ENCODE results near the gene RPA4. TPM values are rescaled to one million over a fixed set of nuclear protein-coding genes. Genes with fewer than 3 reads are reported as not detected.

RPA4 gene
- total RNA-seq, 1 experiment from 2014 or later, result 0.17 TPM

GRCh38 chrX:96907516-96908272 is 24.0 kb downstream of the RPA4 start:
- no peak for TF ChIP-seq SP1 (CRISPR knock-in tag; conservative IDR thresholded peaks at IDR 0.05)
- no peak for TF ChIP-seq ZNF138 (CRISPR knock-in tag; conservative IDR thresholded peaks at IDR 0.05)
- TF ChIP-seq NR3C1 (CRISPR knock-in tag; conservative IDR thresholded peaks at IDR 0.05; ENCODE audit: low read depth), result no peak
- TF ChIP-seq JAZF1 (CRISPR knock-in tag; IDR thresholded peaks at IDR 0.05), result no peak
- TF ChIP-seq ZNF263 (CRISPR knock-in tag; IDR thresholded peaks at IDR 0.05; ENCODE audit: low read depth), result no peak
- no peak for TF ChIP-seq NFATC4 (CRISPR knock-in tag; IDR thresholded peaks at IDR 0.05)
- no peak for TF ChIP-seq ZNF219 (CRISPR knock-in tag; IDR thresholded peaks at IDR 0.05; ENCODE audit: borderline replicate concordance)
- DNase-seq (ENCODE audit: low spot score) (no peak), ATAC-seq (no peak)
- Mint-ChIP-seq H3K4me3 (no peak overlapping the region), H3K36me3 (no peaks in the 10 kb centered on the region), H3K4me1 (no peaks in the 10 kb centered on the region), H3K9me3 (no peaks in the 10 kb centered on the region), H3K27me3 (ENCODE audit: low read depth) (no peaks in the 10 kb centered on the region), H3K27ac (no peak overlapping the region)
- ChIA-PET CTCF (no interaction called here), POLR2A (no interaction called here)

DNA sequence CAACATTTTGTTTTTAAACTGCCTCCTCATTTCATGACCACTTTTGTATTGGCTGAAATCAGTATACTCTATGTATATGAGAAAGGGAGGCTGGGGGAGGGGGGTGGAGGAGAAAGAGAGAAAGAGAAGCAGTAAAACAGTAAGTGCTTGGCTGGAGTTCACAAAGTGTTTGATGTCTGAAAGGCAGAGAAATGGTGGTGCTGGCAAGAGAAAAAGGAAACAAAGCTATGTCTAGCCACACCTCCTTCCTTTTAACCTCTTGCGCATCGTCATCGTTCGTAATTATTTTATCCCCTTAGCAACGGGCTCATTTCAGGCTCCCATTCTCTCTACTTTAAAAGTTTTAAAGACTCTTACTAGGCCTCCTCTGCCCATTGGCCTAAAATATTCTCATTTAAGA is 25.6 kb downstream of the RPA4 start:
- no peak for TF ChIP-seq E2F1 (CRISPR knock-in tag; IDR thresholded peaks at IDR 0.05)
- no peak for TF ChIP-seq ZNF121 (CRISPR knock-in tag; IDR thresholded peaks at IDR 0.05)
- TF ChIP-seq ATF1 (CRISPR knock-in tag; IDR thresholded peaks at IDR 0.05), result no peak
- no peak for TF ChIP-seq ELF4 (CRISPR knock-in tag; IDR thresholded peaks at IDR 0.05; ENCODE audit: low read depth)
- no peak for TF ChIP-seq ZNF232 (CRISPR knock-in tag; IDR thresholded peaks at IDR 0.05)
- no peak for TF ChIP-seq GRHL2 (CRISPR knock-in tag; IDR thresholded peaks at IDR 0.05; ENCODE audit: insufficient replicate concordance, severe bottlenecking)
- TF ChIP-seq, protein P1, sequence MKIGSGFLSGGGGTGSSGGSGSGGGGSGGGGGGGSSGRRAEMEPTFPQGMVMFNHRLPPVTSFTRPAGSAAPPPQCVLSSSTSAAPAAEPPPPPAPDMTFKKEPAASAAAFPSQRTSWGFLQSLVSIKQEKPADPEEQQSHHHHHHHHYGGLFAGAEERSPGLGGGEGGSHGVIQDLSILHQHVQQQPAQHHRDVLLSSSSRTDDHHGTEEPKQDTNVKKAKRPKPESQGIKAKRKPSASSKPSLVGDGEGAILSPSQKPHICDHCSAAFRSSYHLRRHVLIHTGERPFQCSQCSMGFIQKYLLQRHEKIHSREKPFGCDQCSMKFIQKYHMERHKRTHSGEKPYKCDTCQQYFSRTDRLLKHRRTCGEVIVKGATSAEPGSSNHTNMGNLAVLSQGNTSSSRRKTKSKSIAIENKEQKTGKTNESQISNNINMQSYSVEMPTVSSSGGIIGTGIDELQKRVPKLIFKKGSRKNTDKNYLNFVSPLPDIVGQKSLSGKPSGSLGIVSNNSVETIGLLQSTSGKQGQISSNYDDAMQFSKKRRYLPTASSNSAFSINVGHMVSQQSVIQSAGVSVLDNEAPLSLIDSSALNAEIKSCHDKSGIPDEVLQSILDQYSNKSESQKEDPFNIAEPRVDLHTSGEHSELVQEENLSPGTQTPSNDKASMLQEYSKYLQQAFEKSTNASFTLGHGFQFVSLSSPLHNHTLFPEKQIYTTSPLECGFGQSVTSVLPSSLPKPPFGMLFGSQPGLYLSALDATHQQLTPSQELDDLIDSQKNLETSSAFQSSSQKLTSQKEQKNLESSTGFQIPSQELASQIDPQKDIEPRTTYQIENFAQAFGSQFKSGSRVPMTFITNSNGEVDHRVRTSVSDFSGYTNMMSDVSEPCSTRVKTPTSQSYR (CRISPR knock-in tag; IDR thresholded peaks at IDR 0.05), result no peak
- no peak for TF ChIP-seq ZNF423 (CRISPR knock-in tag; IDR thresholded peaks at IDR 0.05)
- TF ChIP-seq OVOL2 (CRISPR knock-in tag; IDR thresholded peaks at IDR 0.05; ENCODE audit: borderline replicate concordance), result no peak
- no peak for TF ChIP-seq GABPB1 (CRISPR knock-in tag; IDR thresholded peaks at IDR 0.05)
- TF ChIP-seq ZNF532 (CRISPR knock-in tag; IDR thresholded peaks at IDR 0.05; ENCODE audit: borderline replicate concordance), result no peak
- no peak for TF ChIP-seq NFYB (CRISPR knock-in tag; conservative IDR thresholded peaks at IDR 0.05; ENCODE audit: low read depth)
- TF ChIP-seq ESRRA (CRISPR knock-in tag; IDR thresholded peaks at IDR 0.05; ENCODE audit: borderline replicate concordance), result no peak
- TF ChIP-seq TEAD4 (CRISPR knock-in tag; IDR thresholded peaks at IDR 0.05), result no peak

More for the DNA sequence above, 25.6 kb downstream of the RPA4 start:
- ChIA-PET CTCF (no interaction called here), POLR2A (no interaction called here)
- H3K27me3 Mint-ChIP-seq (ENCODE audit: low read depth), result no peaks in the 10 kb centered on the region
- H3K4me3 Mint-ChIP-seq, result no peak overlapping the region
- H3K36me3 Mint-ChIP-seq, result no peaks in the 10 kb centered on the region
- no peaks in the 10 kb centered on the region for H3K4me1 Mint-ChIP-seq
- H3K9me3 Mint-ChIP-seq, result no peaks in the 10 kb centered on the region
- DNase-seq (ENCODE audit: low spot score) (no peak), ATAC-seq (no peak)
- H3K27ac Mint-ChIP-seq, result no peak overlapping the region
